Suprapubic skin (tissue), 4 donors: ENCODE measurements around the gene OR6N1.

Source experiments
- CTCF ChIP-seq, 2 donors: fragments of 200-600 bp in 1 of 2; fragments of 450-650 bp in 1 of 2; sonication (generic) in 1 of 2; IDR thresholded peaks; one replicate each; pipeline ENCODE4 v1.5.1; 2016 to 2019; ENCODE audit warnings: antibody characterized with exemption in 2 of 2, mild to moderate bottlenecking in 1 of 2, moderate library complexity in 1 of 2
- EP300 ChIP-seq: sonication (generic); formaldehyde crosslinking; IDR thresholded peaks from one replicate; pipeline ENCODE4 v1.6.1; 2017; ENCODE audit warnings: antibody characterized with exemption
- POLR2A ChIP-seq, 2 donors: fragments of 450-650 bp; IDR thresholded peaks; one replicate each; pipeline ENCODE4 v1.6.1; 2017; ENCODE audit warnings: antibody characterized with exemption in 2 of 2, mild to moderate bottlenecking in 2 of 2, moderate library complexity in 2 of 2
- POLR2AphosphoS5 ChIP-seq, 3 donors: sonication (generic); formaldehyde crosslinking; IDR thresholded peaks; one replicate each; pipeline ENCODE4 v1.6.1; 2017; ENCODE audit warnings: antibody characterized with exemption in 3 of 3

- TF ChIP-seq CTCF (IDR thresholded peaks at IDR 0.05), result no peak
- no peak for TF ChIP-seq POLR2AphosphoS5 (IDR thresholded peaks at IDR 0.05)
- no peak for TF ChIP-seq POLR2A (IDR thresholded peaks at IDR 0.05)
- TF ChIP-seq EP300, result no peak
Measured at GRCh38 chr1:158799689-158800088, 27.7 kb upstream of the OR6N1 start.
